ENCODE data around the gene METTL6. TPM values are rescaled to one million over a fixed set of nuclear protein-coding genes. Genes with fewer than 3 reads are reported as not detected.
A peak's percentile ranks its signal among the peaks of the same experiment; 100 is the strongest.

METTL6 gene
- total and polyA plus RNA-seq, 2 donors (not counting 1 experiment from before 2014, with no cell fraction given), result 7.6 to 23.9 TPM

DNA sequence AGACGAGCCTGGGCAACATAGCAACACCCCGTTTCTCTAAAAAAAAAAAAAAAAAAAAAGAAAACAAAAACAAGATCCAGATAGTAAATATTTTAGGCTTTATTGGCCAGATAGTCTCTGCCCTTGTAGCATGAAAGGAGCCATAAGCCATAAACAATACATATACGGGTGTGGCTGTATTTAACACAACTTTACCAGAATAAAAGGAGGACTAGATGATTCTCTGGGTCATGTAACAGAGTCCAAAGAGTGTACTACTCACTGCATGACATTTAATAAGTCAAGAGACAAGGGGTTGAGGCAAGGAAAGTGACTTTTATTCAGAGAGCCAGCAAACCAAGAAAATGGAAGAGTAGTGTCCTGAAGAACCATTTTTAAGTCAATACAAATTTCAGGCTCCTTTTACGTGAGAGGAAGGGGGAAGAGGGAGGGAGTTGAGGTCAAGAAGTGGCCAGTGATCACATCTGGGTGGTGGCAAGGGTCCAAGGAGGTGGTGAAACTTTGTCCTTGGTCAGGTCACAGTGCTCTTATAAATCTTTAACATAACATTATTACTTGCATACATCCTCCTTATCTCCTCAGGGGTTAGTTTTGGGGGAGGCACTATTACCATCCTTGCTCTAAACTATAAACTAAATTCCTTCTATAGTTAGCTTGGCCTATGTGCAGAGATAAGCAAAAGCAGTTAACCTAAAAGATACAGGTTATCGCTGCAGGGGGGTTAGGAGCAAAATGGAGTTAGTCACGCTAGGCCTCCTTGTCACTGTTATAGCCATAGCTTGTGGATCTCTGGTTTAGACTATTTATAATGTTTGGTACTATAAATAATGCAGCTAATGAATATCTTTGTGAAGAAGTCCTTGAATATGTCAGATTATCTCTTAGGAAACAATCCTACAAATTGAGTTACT is 46.1 kb downstream of the METTL6 start:
- Histone ChIP-seq H3K4me2 (replicated peaks; ENCODE audit: low read depth, low read length, poor library complexity, severe bottlenecking) (no peak overlapping the region), H3K27ac (ENCODE audit: low read length in 2 of 2) (peak overlapping the region in 1 of 2 donors; percentile 21), H3K4me3 (ENCODE audit: control extremely low read depth in 1 of 5, extremely low read depth in 1 of 5, insufficient read depth in 1 of 5, low read depth in 2 of 5, low read length in 4 of 5) (no peak overlapping the region), H3K36me3 (replicated peaks in 1 of 2; ENCODE audit: control extremely low read depth in 1 of 2, control insufficient read depth in 1 of 2, extremely low read depth in 1 of 2, insufficient read depth in 2 of 2, low read length in 1 of 2) (no peaks in the 10 kb centered on the region), H4K20me1 (ENCODE audit: control insufficient read depth, insufficient read depth, low read length, poor library complexity, severe bottlenecking) (no peaks in the 10 kb centered on the region), H2AFZ (ENCODE audit: insufficient read depth, low read depth, low read length, poor library complexity, severe bottlenecking) (no peak overlapping the region), H3K9ac (ENCODE audit: low read length) (no peak overlapping the region), H3K9me3 (ENCODE audit: control extremely low read depth in 1 of 3, control insufficient read depth in 2 of 3, insufficient read depth in 1 of 3, low read length in 2 of 3) (peaks cover 0 to 4% (median 3%) of the 10 kb centered on the region in 3 donors), H3K4me1 (ENCODE audit: control insufficient read depth in 2 of 2, insufficient read depth in 2 of 2, low read length in 2 of 2) (peaks cover 55 to 67% of the 10 kb centered on the region in 2 donors), H3K79me2 (ENCODE audit: control insufficient read depth, insufficient read depth, low read length) (peaks cover 23% of the 10 kb centered on the region), H3K27me3 (replicated peaks in 1 of 4; ENCODE audit: control extremely low read depth in 1 of 4, control insufficient read depth in 3 of 4, insufficient read depth in 4 of 4, low read length in 3 of 4) (no peaks in the 10 kb centered on the region)
- Mint-ChIP-seq H3K27ac (no peak overlapping the region), H3K9me3 (ENCODE audit: insufficient read depth) (no peaks in the 10 kb centered on the region), H3K27me3 (no peaks in the 10 kb centered on the region), H3K4me1 (peaks cover 56% of the 10 kb centered on the region), H3K4me3 (no peak overlapping the region)
- intact Hi-C loops (cut with micrococcal nuclease), result no loop called here
- ATAC-seq (ENCODE audit: low read depth) (no peak), DNase-seq (no peak)
- CTCF ChIA-PET, result interaction anchor here (0.7 to 6.8 kb wide), 14 partner anchors 18 to 178 kb away, joined by 3 to 137 read pairs (median 4); partner anchors contain the start of gene SH3BP5
- WGBS (ENCODE audit: insufficient coverage), result 100% methylated on average over 2 of the region's 6 CpGs
- TF ChIP-seq, protein P1, sequence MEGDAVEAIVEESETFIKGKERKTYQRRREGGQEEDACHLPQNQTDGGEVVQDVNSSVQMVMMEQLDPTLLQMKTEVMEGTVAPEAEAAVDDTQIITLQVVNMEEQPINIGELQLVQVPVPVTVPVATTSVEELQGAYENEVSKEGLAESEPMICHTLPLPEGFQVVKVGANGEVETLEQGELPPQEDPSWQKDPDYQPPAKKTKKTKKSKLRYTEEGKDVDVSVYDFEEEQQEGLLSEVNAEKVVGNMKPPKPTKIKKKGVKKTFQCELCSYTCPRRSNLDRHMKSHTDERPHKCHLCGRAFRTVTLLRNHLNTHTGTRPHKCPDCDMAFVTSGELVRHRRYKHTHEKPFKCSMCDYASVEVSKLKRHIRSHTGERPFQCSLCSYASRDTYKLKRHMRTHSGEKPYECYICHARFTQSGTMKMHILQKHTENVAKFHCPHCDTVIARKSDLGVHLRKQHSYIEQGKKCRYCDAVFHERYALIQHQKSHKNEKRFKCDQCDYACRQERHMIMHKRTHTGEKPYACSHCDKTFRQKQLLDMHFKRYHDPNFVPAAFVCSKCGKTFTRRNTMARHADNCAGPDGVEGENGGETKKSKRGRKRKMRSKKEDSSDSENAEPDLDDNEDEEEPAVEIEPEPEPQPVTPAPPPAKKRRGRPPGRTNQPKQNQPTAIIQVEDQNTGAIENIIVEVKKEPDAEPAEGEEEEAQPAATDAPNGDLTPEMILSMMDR (IDR thresholded peaks at IDR 0.05), result no peak
- no peak for TF ChIP-seq EZH2 (IDR thresholded peaks at IDR 0.05; ENCODE audit: borderline replicate concordance, insufficient read depth, low read depth, low read length, poor library complexity, severe bottlenecking)
- POLR2A ChIA-PET, result no interaction called here

Data from B cell (primary cell).